H1 (cell line): Measurements from ENCODE around the gene BET1L. TPM values are rescaled to one million over a fixed set of nuclear protein-coding genes. Genes with fewer than 3 reads are reported as not detected.

Experiments
- CTCF ChIA-PET: fragments of 300-600 bp; sonication (Branson Sonifier 250); formaldehyde crosslinking; loops from one replicate; lab custom pipeline; 2021; ENCODE audit not compliant: partially characterized antibody; lab: Charles Lee
- POLR2A ChIA-PET: fragments of 300-600 bp; sonication (Branson Sonifier 250); formaldehyde crosslinking; loops from one replicate; lab custom pipeline; 2021; ENCODE audit warnings: inconsistent platforms; ENCODE audit not compliant: partially characterized antibody; lab: Charles Lee
- DNase-seq, 2 experiments: peaks; one replicate each; pipeline versions ENCODE4 v3.0.0 to v3.0.0-alpha.2; 2010 to 2022; ENCODE audit warnings: low spot score in 2 of 2, low read depth in 1 of 2, mixed read lengths in 1 of 2
- FAIRE-seq: peaks from 2 replicates; lab custom pipeline; 2011; peaks lifted over from hg19 to GRCh38; lab: Jason Lieb, UNC
- H2AFZ ChIP-seq: 2 replicates; pipeline ENCODE4 v1.8.1; 2012; ENCODE audit warnings: low read length, inconsistent platforms
- H2AK5ac ChIP-seq: 2 replicates; pipeline ENCODE4 v1.6.1; 2013; ENCODE audit warnings: low read depth, low read length
- H2BK120ac ChIP-seq: replicated peaks from 2 replicates; pipeline ENCODE3; 2013; ENCODE audit warnings: low read depth, low read length, inconsistent platforms
- H2BK12ac ChIP-seq: 2 replicates; pipeline ENCODE4 v1.6.1; 2013; ENCODE audit warnings: low read depth, low read length
- H2BK15ac ChIP-seq: 2 replicates; pipeline ENCODE4 v1.6.1; 2013; ENCODE audit warnings: low read length
- H2BK20ac ChIP-seq: 2 replicates; pipeline ENCODE4 v1.6.1; 2013; ENCODE audit warnings: low read length
- H2BK5ac ChIP-seq: 2 replicates; pipeline ENCODE4 v1.6.1; 2013; ENCODE audit warnings: low read depth, low read length
- H3K14ac ChIP-seq: 2 replicates; pipeline ENCODE4 v1.6.1; 2013; ENCODE audit warnings: inconsistent platforms; ENCODE audit not compliant: insufficient read length
- H3K18ac ChIP-seq: 2 replicates; pipeline ENCODE4 v1.6.1; 2013; ENCODE audit warnings: low read length; ENCODE audit errors: extremely low read depth
- H3K23ac ChIP-seq: 2 replicates; pipeline ENCODE4 v1.6.1; 2013; ENCODE audit warnings: inconsistent platforms; ENCODE audit not compliant: insufficient read length
- H3K23me2 ChIP-seq: 2 replicates; pipeline ENCODE4 v1.6.1; 2013; ENCODE audit warnings: low read depth, low read length
- H3K27ac ChIP-seq: 2 replicates; pipeline ENCODE4 v1.6.1; 2011; ENCODE audit warnings: low read depth, low read length, inconsistent platforms
- H3K27me3 ChIP-seq, 4 experiments: replicated peaks in 1 of 4; 1 replicate in 1 of 4; 2 replicates in 3 of 4; pipeline versions ENCODE4 v1.6.1 to v1.8.1; 2011 to 2013; ENCODE audit warnings: low read length in 3 of 4, mild to moderate bottlenecking in 3 of 4, inconsistent platforms in 2 of 4, mixed read lengths in 2 of 4, moderate library complexity in 1 of 4; ENCODE audit not compliant: control insufficient read depth in 3 of 4, insufficient read depth in 3 of 4; ENCODE audit errors: extremely low read depth in 1 of 4
- H3K36me3 ChIP-seq, 4 experiments: 2 replicates each; pipeline versions ENCODE4 v1.6.1 to v1.8.1; 2011 to 2013; ENCODE audit warnings: mild to moderate bottlenecking in 4 of 4, low read length in 3 of 4, moderate library complexity in 2 of 4, control low read depth in 1 of 4, inconsistent platforms in 1 of 4; ENCODE audit not compliant: insufficient read depth in 4 of 4, control insufficient read depth in 2 of 4
- H3K4ac ChIP-seq: replicated peaks from 2 replicates; pipeline ENCODE3; 2013; ENCODE audit warnings: low read length, low read depth, mixed read lengths, inconsistent platforms; ENCODE audit not compliant: insufficient read length
- H3K4me1 ChIP-seq, 4 experiments: replicated peaks in 1 of 4; 1 replicate in 1 of 4; 2 replicates in 3 of 4; pipeline versions ENCODE4 v1.6.1 to v1.8.1; 2011 to 2013; ENCODE audit warnings: low read length in 3 of 4, inconsistent platforms in 2 of 4, mixed read lengths in 1 of 4; ENCODE audit not compliant: insufficient read depth in 4 of 4, control insufficient read depth in 3 of 4
- H3K4me2 ChIP-seq, 2 experiments: 2 replicates each; pipeline versions ENCODE4 v1.6.1 to v1.8.1; 2011 to 2013; ENCODE audit warnings: low read depth in 2 of 2, low read length in 2 of 2, control low read depth in 1 of 2, inconsistent platforms in 1 of 2, mild to moderate bottlenecking in 1 of 2; ENCODE audit not compliant: insufficient read depth in 1 of 2
- H3K4me3 ChIP-seq, 4 experiments: fragments of 200-600, 300-600 bp in 1 of 4; sonication (generic), shearing (Covaris generic), sonication (Bioruptor Twin) in 1 of 4; 2 replicates each; pipeline versions ENCODE4 v1.5.1 to v1.8.1; 2011 to 2016; ENCODE audit warnings: low read length in 4 of 4, low read depth in 3 of 4, control low read depth in 2 of 4, inconsistent platforms in 2 of 4, mild to moderate bottlenecking in 2 of 4, mixed read lengths in 1 of 4, moderate library complexity in 1 of 4; ENCODE audit not compliant: insufficient read depth in 2 of 4; ENCODE audit errors: extremely low read depth in 1 of 4
- H3K56ac ChIP-seq: replicated peaks from 2 replicates; pipeline ENCODE3; 2013; ENCODE audit warnings: low read depth, mild to moderate bottlenecking, mixed read lengths, low read length, inconsistent platforms; ENCODE audit not compliant: insufficient read length
- H3K79me1 ChIP-seq: 2 replicates; pipeline ENCODE4 v1.6.1; 2013; ENCODE audit warnings: low read depth, low read length, control low read depth
- H3K79me2 ChIP-seq, 2 experiments: 2 replicates each; pipeline versions ENCODE4 v1.6.1 to v1.8.1; 2012 to 2013; ENCODE audit warnings: low read length in 2 of 2, mild to moderate bottlenecking in 2 of 2, inconsistent platforms in 1 of 2; ENCODE audit not compliant: insufficient read depth in 2 of 2, control insufficient read depth in 1 of 2
- H3K9ac ChIP-seq, 4 experiments: replicated peaks in 1 of 4; 1 replicate in 1 of 4; 2 replicates in 3 of 4; pipeline versions ENCODE4 v1.6.1 to v1.8.1; 2011 to 2013; ENCODE audit warnings: low read depth in 3 of 4, low read length in 3 of 4, control low read depth in 2 of 4, mild to moderate bottlenecking in 2 of 4, moderate library complexity in 2 of 4, inconsistent platforms in 1 of 4; ENCODE audit errors: extremely low read depth in 1 of 4
- H3K9me3 ChIP-seq, 2 experiments: 2 replicates each; pipeline versions ENCODE4 v1.6.1 to v1.8.1; 2012 to 2013; ENCODE audit warnings: mild to moderate bottlenecking in 2 of 2, moderate library complexity in 2 of 2, control low read depth in 1 of 2, inconsistent platforms in 1 of 2, low read depth in 1 of 2, low read length in 1 of 2, mixed read lengths in 1 of 2; ENCODE audit not compliant: insufficient read depth in 2 of 2
- H4K20me1 ChIP-seq, 2 experiments: replicated peaks in 1 of 2; 2 replicates each; pipeline versions ENCODE3 to v1.8.1; 2011 to 2013; ENCODE audit warnings: inconsistent platforms in 2 of 2, low read length in 2 of 2, mild to moderate bottlenecking in 1 of 2; ENCODE audit not compliant: insufficient read depth in 2 of 2, control insufficient read depth in 1 of 2
- H4K5ac ChIP-seq: 2 replicates; pipeline ENCODE4 v1.6.1; 2013; ENCODE audit warnings: low read length, low read depth, mixed read lengths, inconsistent platforms; ENCODE audit not compliant: insufficient read length
- H4K8ac ChIP-seq: 2 replicates; pipeline ENCODE4 v1.8.0; 2013; ENCODE audit warnings: mild to moderate bottlenecking, moderate library complexity, low read length, inconsistent platforms; ENCODE audit not compliant: insufficient read depth; ENCODE audit errors: extremely low read depth
- H4K91ac ChIP-seq: replicated peaks from 2 replicates; pipeline ENCODE3; 2013; ENCODE audit warnings: low read length, mixed read lengths, inconsistent platforms; ENCODE audit not compliant: insufficient read length
- CHD1 ChIP-seq: IDR thresholded peaks from 2 replicates; pipeline ENCODE4 v1.6.1; 2012; ENCODE audit warnings: low read depth, low read length, improper control_type of control experiment
- EGR1 ChIP-seq: IDR thresholded peaks from 2 replicates; pipeline ENCODE4 v1.6.1; 2011; ENCODE audit warnings: low read depth, low read length, borderline replicate concordance
- KDM4A ChIP-seq: IDR thresholded peaks from one replicate; pipeline ENCODE4 v1.7.1; 2012; ENCODE audit warnings: low read depth, mild to moderate bottlenecking, moderate library complexity, low read length, inconsistent platforms; ENCODE audit not compliant: severe bottlenecking
- KDM5A ChIP-seq: fragments of 200-600 bp; IDR thresholded peaks from 2 replicates; pipeline ENCODE4 v1.7.1; 2012; ENCODE audit warnings: mild to moderate bottlenecking, low read length, inconsistent platforms, mixed read lengths
- MAFK ChIP-seq: IDR thresholded peaks from 2 replicates; pipeline ENCODE4 v1.6.1; 2012; ENCODE audit warnings: low read depth, mild to moderate bottlenecking, improper control_type of control experiment, low read length
- PHF8 ChIP-seq: fragments of 200-600 bp; sonication (generic); conservative IDR thresholded peaks from 2 replicates; pipeline ENCODE4 v1.7.1; 2012; ENCODE audit warnings: low read depth, mild to moderate bottlenecking, inconsistent platforms, low read length, moderate library complexity
- POLR2A ChIP-seq, 2 experiments: IDR thresholded peaks; 1 replicate in 1 of 2; 2 replicates in 1 of 2; pipeline ENCODE4 v1.6.1; 2011; ENCODE audit warnings: low read depth in 2 of 2, low read length in 2 of 2, mild to moderate bottlenecking in 2 of 2; ENCODE audit errors: control extremely low read depth in 1 of 2
- RAD21 ChIP-seq, 2 experiments: IDR thresholded peaks in 1 of 2; conservative IDR thresholded peaks in 1 of 2; 2 replicates each; pipeline ENCODE4 v1.6.1; 2011; ENCODE audit warnings: low read depth in 2 of 2, low read length in 2 of 2, improper control_type of control experiment in 1 of 2, inconsistent platforms in 1 of 2, mild to moderate bottlenecking in 1 of 2, moderate library complexity in 1 of 2
- RFX5 ChIP-seq: IDR thresholded peaks from 2 replicates; pipeline ENCODE4 v1.6.1; 2011; ENCODE audit warnings: low read depth, low read length, improper control_type of control experiment, borderline replicate concordance
- TBP ChIP-seq: IDR thresholded peaks from 2 replicates; pipeline ENCODE4 v1.6.1; 2011; ENCODE audit warnings: low read depth, low read length, improper control_type of control experiment
- TEAD4 ChIP-seq: IDR thresholded peaks from 2 replicates; pipeline ENCODE4 v1.6.1; 2012; ENCODE audit warnings: low read depth, low read length, inconsistent platforms, mixed read lengths
- ZNF274 ChIP-seq: IDR thresholded peaks from 2 replicates; pipeline ENCODE4 v1.7.0; 2012; ENCODE audit warnings: low read length, borderline replicate concordance; ENCODE audit errors: extremely low read depth
- WGBS, 2 experiments: shearing (Covaris generic) in 1 of 2; methylation state at CpG; one replicate each; pipeline versions ENCODE4 v1.1.6 to v1.1.7; 2013 to 2015; ENCODE audit warnings: low lambda C conversion rate in 2 of 2, mixed read lengths in 2 of 2, inconsistent platforms in 1 of 2, low coverage in 1 of 2, missing lambda C conversion rate in 1 of 2; ENCODE audit not compliant: insufficient replicate concordance in 2 of 2, insufficient coverage in 1 of 2, insufficient read length in 1 of 2; ENCODE audit errors: extremely low coverage in 1 of 2, missing lambda C conversion rate in 1 of 2; 5-methylcytosine and 5-hydroxymethylcytosine counted together
- polyA plus RNA-seq, 7 experiments: library from polyadenylated mRNA; depleted of rRNA in 3 of 7; stranded (reverse) in 5 of 7; unstranded in 2 of 7; fragments of >200 nt in 5 of 7; fragments of 200-250 nt in 2 of 7; gene quantifications; 1 replicate in 5 of 7; 2 replicates in 1 of 7; 4 replicates in 1 of 7; pipeline versions ENCODE4 v1.2.1 to v1.2.3, GENCODE V29; 2011 to 2013; ENCODE audit warnings: missing spikeins in 2 of 7, mixed read lengths in 2 of 7
- total RNA-seq: library from RNA; stranded (reverse); fragmentation: NEBNext Ultra II Directional; extraction: Animal tissue kit (Norgen Biotek cat#: 25700); gene quantifications from 2 replicates; pipeline ENCODE4 v1.2.1, GENCODE V29; 2021
- TF ChIP-seq, protein P1 (sequence below): IDR thresholded peaks from 2 replicates; pipeline ENCODE4 v1.6.1; 2012; ENCODE audit warnings: low read length, inconsistent platforms

Gene BET1L
- total and polyA plus RNA-seq, 2 of the 8 experiments (the other 6 are each of a cell fraction or from before 2014, with no cell fraction given), result 40.2 to 61.9 TPM

DNA sequence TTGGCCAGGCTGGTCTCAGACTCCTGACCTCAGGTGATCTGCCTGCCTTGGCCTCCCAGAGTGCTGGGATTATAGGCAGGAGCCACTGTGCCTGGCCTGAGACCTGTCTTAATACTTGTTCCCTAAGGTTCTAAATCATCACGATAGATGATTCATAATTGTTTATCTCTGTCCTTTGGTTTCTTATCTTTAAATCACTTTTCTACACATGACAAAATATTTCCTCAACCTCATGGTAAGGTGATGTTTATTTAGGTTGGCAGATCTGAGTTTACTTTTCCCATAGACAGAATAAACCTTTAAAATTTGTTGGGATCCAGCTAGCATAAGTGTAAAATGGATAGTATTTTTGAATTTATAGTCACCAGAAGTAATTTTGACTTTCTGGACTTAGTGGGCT, 33.1 kb upstream of the BET1L start:
- no peak overlapping the region for H2BK15ac ChIP-seq
- peaks cover 4 to 26% (median 19%) of the 10 kb centered on the region in 4 experiments for H3K36me3 ChIP-seq
- H3K9ac ChIP-seq, result no peak overlapping the region
- ChIA-PET CTCF (interaction anchor here (1.0 to 8.7 kb wide), 5 partner anchors 13 to 122 kb away, joined by 3 to 88 read pairs (median 4); no protein-coding TSS in a partner anchor), POLR2A (no interaction called here)
- H3K23ac ChIP-seq, result no peak overlapping the region
- no peaks in the 10 kb centered on the region; a peak in 1 of 7 replicates for H3K4me1 ChIP-seq
- H2BK12ac ChIP-seq, result no peak overlapping the region
- no peak overlapping the region for H4K8ac ChIP-seq
- H2AFZ ChIP-seq, result no peak overlapping the region
- peaks cover 2% of the 10 kb centered on the region; the same call in 1 of the 2 replicates for H3K79me1 ChIP-seq
- no peak overlapping the region for H3K4ac ChIP-seq
- H3K79me2 ChIP-seq, result peaks cover 9 to 27% of the 10 kb centered on the region in 2 experiments
- H3K9me3 ChIP-seq, result no peaks in the 10 kb centered on the region
- no peak overlapping the region for H3K4me2 ChIP-seq
- no peak overlapping the region for H4K5ac ChIP-seq
- H3K4me3 ChIP-seq, result no peak overlapping the region
- H4K91ac ChIP-seq, result no peak overlapping the region
- no peak for DNase-seq
- H2AK5ac ChIP-seq, result no peak overlapping the region
- 96% methylated on average over 1 of the region's 1 CpG; no CpG with 5 or more reads in 1 of the 2 experiments for WGBS, 2 experiments
- peaks cover 14% of the 10 kb centered on the region for H3K23me2 ChIP-seq
- no peak overlapping the region for H3K14ac ChIP-seq
- H3K56ac ChIP-seq, result no peak overlapping the region
- FAIRE-seq, result no peak
- no peaks in the 10 kb centered on the region for H3K27me3 ChIP-seq
- H3K18ac ChIP-seq, result no peak overlapping the region
- no peak overlapping the region for H3K27ac ChIP-seq
- no peak overlapping the region for H2BK120ac ChIP-seq
- no peak overlapping the region for H2BK5ac ChIP-seq
- H4K20me1 ChIP-seq, result peaks cover 0 to 5% of the 10 kb centered on the region in 2 experiments
- no peak overlapping the region for H2BK20ac ChIP-seq
- TF ChIP-seq TBP (no peak), EGR1 (no peak), POLR2A (IDR thresholded peaks at IDR 0.05; ENCODE audit: control extremely low read depth in 1 of 2, low read depth in 2 of 2, low read length in 2 of 2) (no peak), TEAD4 (no peak), PHF8 (no peak), RAD21 (IDR thresholded peaks at IDR 0.05 in 1 of 2, conservative IDR thresholded peaks at IDR 0.05 in 1 of 2; ENCODE audit: low read depth in 2 of 2, low read length in 2 of 2) (no peak), KDM5A (no peak), ZNF274 (no peak), CHD1 (no peak), MAFK (no peak), KDM4A (no peak), RFX5 (no peak)
- TF ChIP-seq, protein P1, sequence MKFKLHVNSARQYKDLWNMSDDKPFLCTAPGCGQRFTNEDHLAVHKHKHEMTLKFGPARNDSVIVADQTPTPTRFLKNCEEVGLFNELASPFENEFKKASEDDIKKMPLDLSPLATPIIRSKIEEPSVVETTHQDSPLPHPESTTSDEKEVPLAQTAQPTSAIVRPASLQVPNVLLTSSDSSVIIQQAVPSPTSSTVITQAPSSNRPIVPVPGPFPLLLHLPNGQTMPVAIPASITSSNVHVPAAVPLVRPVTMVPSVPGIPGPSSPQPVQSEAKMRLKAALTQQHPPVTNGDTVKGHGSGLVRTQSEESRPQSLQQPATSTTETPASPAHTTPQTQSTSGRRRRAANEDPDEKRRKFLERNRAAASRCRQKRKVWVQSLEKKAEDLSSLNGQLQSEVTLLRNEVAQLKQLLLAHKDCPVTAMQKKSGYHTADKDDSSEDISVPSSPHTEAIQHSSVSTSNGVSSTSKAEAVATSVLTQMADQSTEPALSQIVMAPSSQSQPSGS, result no peak
